Fibroblast of the conjunctiva (primary cell): ENCODE data around the gene LRIG3.

Source experiments
- DNase-seq: peaks from one replicate; pipeline ENCODE4 v3.0.0-alpha.2; 2010; ENCODE audit warnings: low read depth

LRIG3 gene

DNA sequence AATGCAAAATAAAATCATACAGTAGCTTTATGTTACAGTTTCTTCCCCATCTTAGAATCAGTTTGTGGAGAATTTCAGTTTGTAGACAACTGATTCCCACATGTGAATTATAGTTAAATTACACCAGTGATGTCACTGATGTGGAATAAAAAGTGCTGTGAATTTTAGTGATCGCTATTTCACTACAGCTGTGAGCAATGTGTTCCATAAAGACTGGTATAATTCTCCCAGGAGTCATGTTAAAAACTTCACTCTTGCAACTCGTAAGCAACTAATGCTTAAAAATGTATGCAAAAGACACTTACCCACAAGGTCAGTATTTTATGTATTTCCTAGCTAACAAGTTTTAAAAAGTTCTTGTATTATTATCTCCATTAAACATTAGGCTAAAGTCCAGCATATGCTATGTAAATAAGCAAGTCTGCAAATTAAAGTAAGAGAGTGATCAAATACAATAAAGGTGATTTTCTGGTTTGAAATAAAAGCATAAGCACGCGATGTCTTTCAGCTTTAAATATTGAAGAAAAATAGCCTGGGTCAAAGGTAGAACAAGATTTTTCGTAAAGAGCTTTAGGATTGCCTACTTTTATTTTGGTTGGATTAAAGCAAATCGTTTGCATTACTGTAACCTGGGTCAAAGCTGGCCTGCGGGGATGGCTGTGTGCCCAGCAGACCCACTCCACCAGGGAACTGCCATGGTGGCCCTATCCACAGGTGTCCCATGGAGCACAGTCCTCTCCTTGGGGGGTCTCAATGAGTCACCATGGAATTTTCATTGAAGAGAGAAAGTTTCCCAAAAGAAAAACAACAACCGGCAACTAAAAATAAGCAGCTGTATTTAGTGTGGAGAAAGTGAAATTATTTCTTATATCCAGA, 12.7 kb upstream of the LRIG3 start:
- DNase-seq: no peak

GRCh38 chr12:58931518-58931917, 11.2 kb upstream of the LRIG3 start:
- DNase-seq: no peak

GRCh38 chr12:58930770-58931324, 10.5 kb upstream of the LRIG3 start:
- no peak for DNase-seq

GRCh38 chr12:58927120-58927519, 6.8 kb upstream of the LRIG3 start:
- no peak for DNase-seq

- DNase-seq: no peak
Measured at GRCh38 chr12:58926586-58926985, 6.3 kb upstream of the LRIG3 start.

GRCh38 chr12:58925751-58926150, 5.4 kb upstream of the LRIG3 start:
- no peak for DNase-seq

GRCh38 chr12:58925111-58925611, 4.9 kb upstream of the LRIG3 start:
- DNase-seq: no peak

- DNase-seq: no peak
Measured at GRCh38 chr12:58924652-58925051, 4.3 kb upstream of the LRIG3 start.

DNA sequence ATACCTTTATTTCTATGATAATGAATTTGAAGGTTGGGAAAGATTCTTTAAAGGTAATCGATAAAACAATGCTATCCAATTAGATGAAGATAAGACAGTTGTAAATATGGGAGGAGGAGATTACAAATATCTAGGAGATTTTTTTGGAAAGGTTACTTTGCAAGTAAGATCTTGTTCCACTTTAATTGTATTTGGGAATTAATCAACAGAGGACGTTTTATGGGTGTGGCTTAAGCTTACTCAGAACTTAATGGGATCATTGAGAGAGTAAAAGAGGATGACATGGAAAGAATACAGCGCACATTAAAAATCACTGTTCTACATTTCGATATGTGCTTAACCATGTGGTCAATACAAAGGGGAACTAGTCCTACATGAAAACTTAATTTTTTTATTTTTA, 3.5 kb upstream of the LRIG3 start:
- DNase-seq: no peak

DNA sequence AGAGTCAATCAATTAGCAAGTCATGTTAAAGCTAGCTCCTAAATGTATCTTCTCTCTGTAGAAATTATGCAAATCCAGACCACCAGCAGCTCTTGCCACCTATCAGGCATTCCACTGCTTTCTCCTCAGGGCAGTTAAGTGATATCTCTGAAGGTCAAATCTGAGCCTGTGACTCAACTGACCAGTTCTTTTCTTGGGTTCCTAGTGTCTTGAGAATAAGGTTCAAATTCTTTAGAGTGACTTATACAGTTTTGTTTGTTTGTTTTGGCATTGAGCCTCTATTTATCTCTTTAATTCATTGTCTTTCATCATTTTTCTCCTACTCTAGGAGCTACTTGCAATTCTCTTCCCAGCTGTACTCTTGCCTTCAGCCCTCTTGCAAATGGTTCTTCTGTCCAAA, 2.5 kb upstream of the LRIG3 start:
- no peak for DNase-seq

DNA sequence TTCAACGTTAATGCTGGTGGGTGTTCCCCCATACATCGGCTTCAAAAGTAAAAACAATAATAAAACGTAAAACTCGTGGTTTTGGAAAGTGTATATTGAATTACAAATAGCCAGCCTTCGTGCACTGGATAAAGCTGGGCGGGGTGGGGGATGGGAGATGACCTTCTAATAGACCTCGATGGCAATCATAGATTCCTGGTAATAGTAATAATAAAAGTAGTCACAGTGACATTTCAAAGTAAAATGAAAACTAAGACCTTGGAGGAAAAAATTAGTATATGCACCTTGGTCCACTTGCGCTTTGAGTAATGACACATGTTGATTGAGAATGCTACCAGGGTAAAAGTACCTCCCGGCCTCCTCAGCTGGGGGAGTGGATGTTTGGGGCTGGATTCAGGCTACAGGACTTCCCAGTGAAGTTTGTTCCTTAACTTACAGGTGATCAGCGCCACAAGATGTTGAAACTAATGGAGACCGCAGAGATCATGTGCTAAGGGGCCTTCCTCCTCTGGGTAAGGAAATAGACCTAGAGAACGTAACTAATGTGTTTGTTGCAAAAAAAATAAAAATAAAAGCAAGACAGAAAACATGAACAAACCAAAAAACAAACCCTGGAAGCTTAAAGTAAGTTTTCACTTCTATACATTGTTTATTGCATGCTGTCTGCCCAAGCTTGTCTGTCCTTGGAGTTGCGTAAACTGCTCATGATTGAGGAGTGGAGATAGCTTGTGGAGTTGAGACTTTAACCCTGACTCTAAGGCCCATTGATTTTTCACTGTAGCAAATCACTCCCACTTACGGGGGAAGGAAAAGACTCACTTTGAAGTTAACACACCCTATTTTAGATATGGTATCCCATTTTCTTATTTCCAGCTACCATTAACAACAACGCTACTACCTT, 907 bp upstream of the LRIG3 start:
- DNase-seq: no peak

- DNase-seq: no peak
Measured at GRCh38 chr12:58919231-58920101, 838 bp downstream of the LRIG3 start.

DNA sequence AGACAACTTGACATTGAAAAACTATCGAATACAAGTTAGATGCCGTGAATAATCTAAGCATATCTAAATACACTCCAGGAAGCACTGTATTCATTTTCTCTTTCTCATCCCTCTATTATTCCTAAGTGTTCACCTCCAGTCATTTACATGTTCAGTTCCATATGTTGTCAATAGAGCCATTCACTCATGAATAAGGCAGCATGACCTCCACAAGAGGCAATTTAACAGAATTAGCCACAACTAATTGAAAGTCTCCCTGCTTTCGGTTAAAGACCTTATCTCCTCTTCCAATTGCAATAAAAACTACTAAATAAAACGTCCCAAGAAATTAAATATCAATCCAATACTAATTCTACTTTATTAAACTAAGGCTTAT, 1.8 kb downstream of the LRIG3 start:
- no peak for DNase-seq

DNA sequence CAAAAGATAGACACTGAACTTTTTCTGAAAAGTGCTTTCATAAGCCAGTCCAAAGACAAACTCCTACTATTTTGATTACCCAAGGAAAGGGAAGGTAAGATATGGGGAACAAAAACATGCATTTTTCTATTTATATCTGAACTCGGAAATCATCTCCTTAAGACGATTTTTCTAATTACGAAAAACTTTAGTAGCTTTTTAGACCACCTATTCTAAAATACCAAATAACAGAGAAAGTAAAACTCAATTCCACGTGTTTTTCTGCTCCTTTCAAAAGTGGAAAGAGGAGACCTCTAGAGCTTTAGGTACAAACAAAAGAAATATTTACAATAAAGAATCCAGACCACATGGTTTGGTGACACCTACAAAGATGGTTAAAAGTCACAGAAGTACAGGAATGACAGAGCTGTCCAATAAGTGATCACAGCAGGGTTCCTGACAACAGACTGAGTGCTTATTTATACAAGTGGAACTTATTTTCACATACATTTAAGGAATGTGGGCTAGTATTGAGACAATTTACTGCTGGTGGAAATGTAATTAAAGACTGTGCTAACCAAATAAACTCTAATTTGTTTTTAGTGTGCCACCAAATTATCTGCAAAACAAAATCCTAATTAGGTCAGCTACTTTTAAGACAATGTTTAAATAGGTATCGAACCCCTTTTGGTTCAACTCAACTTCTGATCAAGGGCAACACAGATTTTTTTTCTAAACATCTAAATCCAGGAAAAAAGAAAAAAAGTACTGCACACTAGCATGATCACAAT, 2.4 kb downstream of the LRIG3 start:
- DNase-seq: no peak

DNA sequence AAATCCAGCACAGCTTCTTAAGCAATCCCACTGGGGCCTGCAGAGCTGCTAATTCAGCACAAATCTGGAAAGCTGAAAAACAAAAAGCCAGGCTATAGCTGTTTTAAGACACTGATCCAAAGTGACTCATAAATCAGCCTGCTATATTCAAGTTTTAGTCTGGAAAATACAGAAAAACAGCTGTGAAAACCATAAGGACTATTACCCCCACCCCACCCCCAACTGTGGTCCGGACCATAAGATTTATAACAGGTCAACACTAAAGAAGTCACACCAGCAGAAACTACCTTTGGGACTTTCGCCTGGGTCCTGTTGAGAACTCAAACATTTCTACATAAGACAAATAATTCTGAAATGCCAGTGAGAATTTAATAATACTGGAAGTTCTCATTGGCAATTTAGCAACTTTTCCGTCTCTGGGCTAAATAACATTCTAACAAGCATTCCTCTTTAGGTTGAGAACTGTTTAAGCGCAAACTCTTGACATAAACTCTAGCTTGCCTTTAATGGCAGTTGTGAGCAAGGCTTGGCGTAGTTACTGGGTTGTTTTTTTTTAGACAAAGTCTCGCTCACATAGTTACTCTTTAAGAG, 3.3 kb downstream of the LRIG3 start:
- peak; percentile 83 for DNase-seq

DNA sequence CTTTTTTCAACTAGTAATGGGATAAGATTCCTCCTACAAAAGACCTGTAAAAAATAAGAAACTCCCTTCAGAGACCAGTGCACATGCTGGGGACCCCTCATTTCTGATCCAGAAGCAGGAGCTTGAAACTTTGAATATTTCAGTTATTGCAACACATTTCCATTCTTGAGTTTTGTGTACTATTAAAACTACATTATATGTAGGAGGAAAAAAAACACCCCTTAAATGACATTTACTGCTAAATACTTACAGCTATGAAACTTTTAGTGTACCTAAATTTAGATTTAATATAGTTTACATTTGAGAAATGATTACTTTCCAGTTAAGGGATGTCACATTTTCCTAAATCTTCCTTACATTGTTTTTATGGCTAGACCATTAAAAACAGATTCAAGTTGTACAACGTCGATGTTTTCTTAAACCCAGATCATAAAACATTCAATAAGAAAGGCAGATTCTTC, 4.1 kb downstream of the LRIG3 start:
- DNase-seq: no peak

GRCh38 chr12:58915634-58916033, 4.7 kb downstream of the LRIG3 start:
- peak; percentile 78 for DNase-seq

DNA sequence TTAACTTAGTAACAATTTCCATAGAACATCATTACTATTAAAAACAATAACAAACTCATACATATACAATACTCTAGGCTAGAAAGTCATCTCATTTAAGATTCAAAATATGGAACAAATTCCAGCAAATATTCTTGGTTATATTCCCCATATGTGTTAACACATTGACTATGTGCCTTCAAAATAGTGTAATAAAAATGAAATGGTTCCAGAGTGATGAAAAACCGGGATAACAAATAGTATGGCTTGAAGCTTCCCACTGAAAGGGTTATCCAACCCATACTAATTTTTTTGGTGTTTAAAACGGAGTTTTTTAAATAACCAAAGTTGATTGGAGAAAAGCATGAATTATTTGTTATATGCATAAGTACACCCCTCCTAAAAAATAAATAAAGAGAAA, 5.3 kb downstream of the LRIG3 start:
- DNase-seq: no peak

DNA sequence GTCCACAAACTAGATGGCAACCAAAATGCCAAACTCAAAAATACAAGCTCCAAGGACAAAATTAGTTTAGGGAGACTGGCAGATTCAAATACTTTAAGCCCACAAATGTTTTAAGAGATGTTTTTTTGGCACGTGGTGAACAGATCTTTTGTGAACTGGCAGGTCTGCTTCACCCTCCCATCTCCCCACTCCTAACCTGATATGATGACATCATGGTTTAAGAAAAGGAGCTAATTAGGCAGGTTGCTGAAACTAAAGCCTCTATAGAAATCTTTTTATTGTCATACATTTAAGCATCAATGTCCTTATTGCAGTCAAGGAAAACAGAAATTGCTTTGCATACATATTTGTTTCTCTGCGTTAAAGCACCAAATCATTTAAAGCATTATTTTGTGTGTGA, 5.8 kb downstream of the LRIG3 start:
- no peak for DNase-seq

- no peak for DNase-seq
Measured at GRCh38 chr12:58907391-58907790, 12.9 kb downstream of the LRIG3 start.
